Measurements from ENCODE around the gene MINDY4.

The MINDY4 gene

GRCh38 chr7:30743371-30744074, 27.7 kb upstream of the MINDY4 start:
- no peak for DNase-seq

GRCh38 chr7:30744075-30744417, 27.2 kb upstream of the MINDY4 start:
- DNase-seq = no peak

- DNase-seq = no peak
These were observed 25.8 kb upstream of the MINDY4 start for GRCh38 chr7:30745261-30745941.

GRCh38 chr7:30750010-30750409, 21.2 kb upstream of the MINDY4 start:
- DNase-seq = no peak

GRCh38 chr7:30750683-30751650, 20.2 kb upstream of the MINDY4 start:
- DNase-seq = no peak

- DNase-seq = no peak
These were observed 19.4 kb upstream of the MINDY4 start, which contains the start of gene INMT for GRCh38 chr7:30751696-30752273. INMT (plus strand) TSS chr7:30752135; CDS start chr7:30752151, 16 bp downstream.

- DNase-seq = no peak
These were observed 18.7 kb upstream of the MINDY4 start for GRCh38 chr7:30752484-30752883.

GRCh38 chr7:30752979-30753378, 18.2 kb upstream of the MINDY4 start:
- no peak for DNase-seq

- no peak for DNase-seq
These were observed 16.8 kb upstream of the MINDY4 start for GRCh38 chr7:30754315-30754877.

- DNase-seq = no peak
These were observed 15.6 kb upstream of the MINDY4 start for GRCh38 chr7:30755384-30756154.

GRCh38 chr7:30757342-30757692, 13.9 kb upstream of the MINDY4 start:
- no peak for DNase-seq

- DNase-seq = no peak
These were observed 10.6 kb upstream of the MINDY4 start for GRCh38 chr7:30760514-30761213.

GRCh38 chr7:30761214-30762156, 9.7 kb upstream of the MINDY4 start:
- no peak for DNase-seq

- no peak for DNase-seq
These were observed 6.9 kb upstream of the MINDY4 start for GRCh38 chr7:30764030-30764975.

GRCh38 chr7:30765408-30765807, 5.8 kb upstream of the MINDY4 start:
- DNase-seq = no peak

GRCh38 chr7:30770845-30771173, 408 bp upstream of the MINDY4 start:
- no peak for DNase-seq

GRCh38 chr7:30771880-30772425, 736 bp downstream of the MINDY4 start:
- DNase-seq = peak; percentile 4 to 38

GRCh38 chr7:30772984-30773383, 1.8 kb downstream of the MINDY4 start:
- no peak for DNase-seq

- DNase-seq = no peak
These were observed 4.8 kb downstream of the MINDY4 start for GRCh38 chr7:30775992-30776391.

All from AML-193 (cell line).